Measurements from ENCODE around the gene C14orf93. TPM values are rescaled to one million over a fixed set of nuclear protein-coding genes. Genes with fewer than 3 reads are reported as not detected.

Gene C14orf93
- total and polyA plus RNA-seq, 4 donors = 7.5 to 14.9 (median 9.3) TPM

DNA sequence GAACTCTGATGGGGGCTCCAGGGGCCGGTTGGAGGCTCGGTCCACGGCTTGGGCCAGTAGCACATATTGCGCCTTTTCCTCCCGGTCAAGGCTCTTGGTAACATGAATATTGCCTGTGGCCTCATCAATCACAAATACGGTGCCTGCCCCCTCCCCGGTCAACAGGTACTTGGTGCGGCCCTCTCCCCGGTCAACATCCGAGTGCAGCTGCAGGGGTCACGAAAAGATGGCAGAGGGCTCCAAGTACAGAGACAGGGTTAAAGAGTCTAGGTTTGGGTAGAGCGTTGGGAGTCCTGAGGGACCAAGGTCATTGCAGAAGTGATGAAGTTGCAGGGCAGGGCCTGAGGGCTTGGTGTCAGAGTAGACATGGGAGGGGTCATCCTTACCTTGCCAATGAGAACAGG, 45.2 kb upstream of the C14orf93 start:
- ATAC-seq (ENCODE audit: insufficient read depth, low FRiP score) = no peak

DNA sequence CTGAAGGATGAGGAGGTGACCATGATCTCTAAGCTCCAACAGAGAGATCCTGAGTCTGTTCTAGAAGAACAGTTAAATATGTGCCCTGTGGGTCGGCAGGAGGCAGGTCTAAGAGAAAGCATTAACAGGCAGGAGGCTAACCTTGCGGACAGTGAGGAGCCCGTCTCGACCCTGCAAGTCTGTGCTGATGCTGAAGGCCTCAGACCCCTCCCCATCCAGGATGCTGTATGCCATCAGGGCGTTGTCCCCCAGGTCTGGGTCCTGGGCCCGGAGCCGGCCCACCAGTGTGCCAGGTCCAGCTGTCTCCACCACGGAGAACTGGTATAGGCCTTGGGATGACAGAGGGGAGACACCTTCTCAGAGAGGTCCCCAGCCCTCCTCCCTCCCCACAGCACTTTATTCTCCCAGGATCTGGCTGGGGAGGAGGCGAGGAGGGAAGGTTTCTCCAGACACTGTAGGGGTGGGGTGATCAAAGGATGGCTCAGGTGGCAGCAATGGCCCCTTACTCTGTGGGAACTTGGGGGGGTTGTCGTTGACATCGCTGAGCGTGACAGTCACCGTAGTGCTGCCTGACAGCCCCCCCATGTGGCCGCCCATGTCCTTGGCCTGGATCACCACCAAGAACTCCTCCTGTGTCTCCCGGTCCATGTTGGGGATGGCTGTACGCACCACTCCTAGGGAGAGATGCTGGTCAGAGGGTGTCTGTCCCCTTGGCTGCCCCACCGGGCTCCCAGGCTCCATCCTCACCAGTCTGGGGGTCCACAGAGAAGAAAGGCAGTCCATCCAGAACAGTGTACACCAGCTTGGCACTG, 44.3 kb upstream of the C14orf93 start:
- DNase-seq (no peak), ATAC-seq (ENCODE audit: insufficient read depth, low FRiP score) (no peak)
- H3K4me3 ChIP-seq = no peak overlapping the region
- WGBS, 2 donors = 73 to 77% methylated on average over 17 of the region's 17 CpGs
- H3K4me1 ChIP-seq (ENCODE audit: control insufficient read depth in 5 of 5, insufficient read depth in 5 of 5, low read length in 5 of 5) = peaks cover 0 to 18% (median 0%) of the 10 kb centered on the region in 5 donors
- H3K36me3 ChIP-seq (ENCODE audit: control insufficient read depth in 4 of 4, insufficient read depth in 4 of 4, low read length in 4 of 4) = peaks cover 0 to 7% (median 5%) of the 10 kb centered on the region in 4 donors
- no peak overlapping the region for H3K27ac ChIP-seq (ENCODE audit: low read depth in 1 of 2, low read length in 1 of 2)
- TF ChIP-seq, protein P1, sequence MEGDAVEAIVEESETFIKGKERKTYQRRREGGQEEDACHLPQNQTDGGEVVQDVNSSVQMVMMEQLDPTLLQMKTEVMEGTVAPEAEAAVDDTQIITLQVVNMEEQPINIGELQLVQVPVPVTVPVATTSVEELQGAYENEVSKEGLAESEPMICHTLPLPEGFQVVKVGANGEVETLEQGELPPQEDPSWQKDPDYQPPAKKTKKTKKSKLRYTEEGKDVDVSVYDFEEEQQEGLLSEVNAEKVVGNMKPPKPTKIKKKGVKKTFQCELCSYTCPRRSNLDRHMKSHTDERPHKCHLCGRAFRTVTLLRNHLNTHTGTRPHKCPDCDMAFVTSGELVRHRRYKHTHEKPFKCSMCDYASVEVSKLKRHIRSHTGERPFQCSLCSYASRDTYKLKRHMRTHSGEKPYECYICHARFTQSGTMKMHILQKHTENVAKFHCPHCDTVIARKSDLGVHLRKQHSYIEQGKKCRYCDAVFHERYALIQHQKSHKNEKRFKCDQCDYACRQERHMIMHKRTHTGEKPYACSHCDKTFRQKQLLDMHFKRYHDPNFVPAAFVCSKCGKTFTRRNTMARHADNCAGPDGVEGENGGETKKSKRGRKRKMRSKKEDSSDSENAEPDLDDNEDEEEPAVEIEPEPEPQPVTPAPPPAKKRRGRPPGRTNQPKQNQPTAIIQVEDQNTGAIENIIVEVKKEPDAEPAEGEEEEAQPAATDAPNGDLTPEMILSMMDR (IDR thresholded peaks at IDR 0.05; ENCODE audit: control extremely low read depth, extremely low read depth) = no peak
- no peaks in the 10 kb centered on the region for H3K9me3 ChIP-seq (ENCODE audit: control insufficient read depth in 4 of 4, insufficient read depth in 3 of 4, low read length in 3 of 4)
- no peaks in the 10 kb centered on the region for H3K27me3 ChIP-seq (ENCODE audit: control insufficient read depth in 3 of 3, insufficient read depth in 3 of 3, low read length in 2 of 3)
- H3K9ac ChIP-seq (ENCODE audit: insufficient read depth in 1 of 2, low read length in 2 of 2) = no peak overlapping the region

More for the DNA sequence above, 45.2 kb upstream of the C14orf93 start:
- Histone ChIP-seq H3K27me3 (ENCODE audit: control insufficient read depth in 3 of 3, insufficient read depth in 3 of 3, low read length in 2 of 3) (no peaks in the 10 kb centered on the region), H3K36me3 (ENCODE audit: control insufficient read depth in 4 of 4, insufficient read depth in 4 of 4, low read length in 4 of 4) (peaks cover 0 to 11% (median 7%) of the 10 kb centered on the region in 4 donors), H3K27ac (ENCODE audit: low read depth in 1 of 2, low read length in 1 of 2) (no peak overlapping the region), H3K4me1 (ENCODE audit: control insufficient read depth in 5 of 5, insufficient read depth in 5 of 5, low read length in 5 of 5) (peaks cover 0 to 18% (median 0%) of the 10 kb centered on the region in 5 donors), H3K9ac (ENCODE audit: insufficient read depth in 1 of 2, low read length in 2 of 2) (no peak overlapping the region), H3K4me3 (no peak overlapping the region), H3K9me3 (ENCODE audit: control insufficient read depth in 4 of 4, insufficient read depth in 3 of 4, low read length in 3 of 4) (no peaks in the 10 kb centered on the region)
- TF ChIP-seq, protein P1 (IDR thresholded peaks at IDR 0.05; ENCODE audit: control extremely low read depth, extremely low read depth) = no peak
- WGBS, 2 donors = 96 to 98% methylated on average over 12 of the region's 12 CpGs
- DNase-seq = no peak

DNA sequence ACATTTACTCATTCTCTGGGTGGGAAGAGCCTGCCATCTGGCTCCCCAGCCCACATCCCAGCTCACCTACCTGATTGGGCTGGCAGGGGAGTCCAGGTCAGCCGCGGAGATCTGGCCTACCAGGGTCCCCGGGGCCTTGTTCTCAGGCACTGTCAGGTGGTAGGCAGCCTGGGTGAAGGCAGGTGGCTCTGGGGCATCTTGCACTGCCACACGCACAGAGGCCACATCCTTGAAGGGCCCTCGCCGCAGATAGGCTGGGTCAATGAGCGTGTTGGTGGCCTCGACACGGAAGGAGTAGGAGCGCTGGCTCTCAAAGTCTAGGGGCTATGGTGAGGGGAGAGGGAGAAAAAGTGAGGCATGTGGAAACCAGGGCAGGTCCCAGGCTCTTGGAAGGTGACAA, 43.5 kb upstream of the C14orf93 start:
- Histone ChIP-seq H3K27me3 (ENCODE audit: control insufficient read depth in 3 of 3, insufficient read depth in 3 of 3, low read length in 2 of 3) (no peaks in the 10 kb centered on the region), H3K27ac (ENCODE audit: low read depth in 1 of 2, low read length in 1 of 2) (no peak overlapping the region), H3K9me3 (ENCODE audit: control insufficient read depth in 4 of 4, insufficient read depth in 3 of 4, low read length in 3 of 4) (no peaks in the 10 kb centered on the region), H3K36me3 (ENCODE audit: control insufficient read depth in 4 of 4, insufficient read depth in 4 of 4, low read length in 4 of 4) (peaks cover 0 to 6% (median under 1%) of the 10 kb centered on the region in 4 donors), H3K4me1 (ENCODE audit: control insufficient read depth in 5 of 5, insufficient read depth in 5 of 5, low read length in 5 of 5) (peaks cover 0 to 18% (median 0%) of the 10 kb centered on the region in 5 donors), H3K9ac (ENCODE audit: insufficient read depth in 1 of 2, low read length in 2 of 2) (no peak overlapping the region), H3K4me3 (no peak overlapping the region)
- ATAC-seq (ENCODE audit: insufficient read depth, low FRiP score) (no peak), DNase-seq (no peak)
- 97 to 98% methylated on average over 10 of the region's 10 CpGs for WGBS, 2 donors
- TF ChIP-seq, protein P1 (IDR thresholded peaks at IDR 0.05; ENCODE audit: control extremely low read depth, extremely low read depth) = no peak
